Trophoblast cell (in vitro differentiated cells and primary cell): ENCODE results near the gene NQO2.

Experiments used
- DNase-seq, 2 donors: peaks; one replicate each; pipeline ENCODE4 v3.0.0-alpha.2; 2016
- H2AFZ ChIP-seq: 2 replicates; pipeline ENCODE4 v1.6.1; 2013; ENCODE audit warnings: low read length, moderate library complexity, mild to moderate bottlenecking; ENCODE audit not compliant: insufficient read depth, poor library complexity
- H2AK5ac ChIP-seq: 2 replicates; pipeline ENCODE4 v1.6.1; 2013; ENCODE audit warnings: mild to moderate bottlenecking, low read length
- H2BK120ac ChIP-seq: 2 replicates; pipeline ENCODE4 v1.6.1; 2013; ENCODE audit warnings: low read length, mild to moderate bottlenecking, moderate library complexity; ENCODE audit not compliant: insufficient read depth, poor library complexity
- H2BK12ac ChIP-seq: 2 replicates; pipeline ENCODE4 v1.6.1; 2013; ENCODE audit warnings: mild to moderate bottlenecking, low read length, moderate library complexity
- H2BK5ac ChIP-seq: 2 replicates; pipeline ENCODE4 v1.6.1; 2013; ENCODE audit warnings: low read length, low read depth, moderate library complexity, mild to moderate bottlenecking; ENCODE audit not compliant: poor library complexity
- H3K14ac ChIP-seq: 2 replicates; pipeline ENCODE4 v1.6.1; 2013; ENCODE audit warnings: mild to moderate bottlenecking, low read length
- H3K18ac ChIP-seq: 2 replicates; pipeline ENCODE4 v1.6.1; 2013; ENCODE audit warnings: mild to moderate bottlenecking, low read length
- H3K23ac ChIP-seq: 2 replicates; pipeline ENCODE4 v1.6.1; 2013; ENCODE audit warnings: low read length
- H3K27ac ChIP-seq: 2 replicates; pipeline ENCODE4 v1.5.1; 2013; ENCODE audit warnings: low read depth, mild to moderate bottlenecking, inconsistent platforms, low read length, moderate library complexity
- H3K27me3 ChIP-seq: 2 replicates; pipeline ENCODE4 v1.6.1; 2013; ENCODE audit warnings: inconsistent platforms, mild to moderate bottlenecking, low read length, moderate library complexity; ENCODE audit not compliant: insufficient read depth
- H3K36me3 ChIP-seq, 2 experiments: 1 replicate in 1 of 2; 2 replicates in 1 of 2; pipeline ENCODE4 v1.6.1; 2013; ENCODE audit warnings: low read length in 2 of 2, mild to moderate bottlenecking in 2 of 2, moderate library complexity in 1 of 2; ENCODE audit not compliant: insufficient read depth in 2 of 2, control insufficient read depth in 1 of 2
- H3K4ac ChIP-seq: 2 replicates; pipeline ENCODE4 v1.6.1; 2013; ENCODE audit warnings: low read depth, mild to moderate bottlenecking, low read length, moderate library complexity
- H3K4me1 ChIP-seq, 2 experiments: 1 replicate in 1 of 2; 2 replicates in 1 of 2; pipeline ENCODE4 v1.6.1; 2013; ENCODE audit warnings: low read length in 2 of 2, mild to moderate bottlenecking in 2 of 2, moderate library complexity in 1 of 2; ENCODE audit not compliant: insufficient read depth in 2 of 2, control insufficient read depth in 1 of 2
- H3K4me2 ChIP-seq: 2 replicates; pipeline ENCODE4 v1.6.1; 2013; ENCODE audit warnings: inconsistent platforms, mild to moderate bottlenecking, low read length, moderate library complexity
- H3K4me3 ChIP-seq: 2 replicates; pipeline ENCODE4 v1.5.1; 2013; ENCODE audit warnings: mild to moderate bottlenecking, low read depth, low read length, inconsistent platforms
- H3K79me1 ChIP-seq: one replicate; pipeline ENCODE4 v1.6.1; 2013; ENCODE audit warnings: low read length
- H3K79me2 ChIP-seq: 2 replicates; pipeline ENCODE4 v1.6.1; 2013; ENCODE audit warnings: low read length, mild to moderate bottlenecking; ENCODE audit not compliant: control insufficient read depth, insufficient read depth, poor library complexity
- H3K9ac ChIP-seq: 2 replicates; pipeline ENCODE4 v1.6.1; 2013; ENCODE audit warnings: mild to moderate bottlenecking, low read length
- H3K9me3 ChIP-seq: 2 replicates; pipeline ENCODE4 v1.6.1; 2013; ENCODE audit warnings: low read depth, mild to moderate bottlenecking, control low read depth, inconsistent platforms, low read length; ENCODE audit not compliant: insufficient read depth
- H4K12ac ChIP-seq: 2 replicates; pipeline ENCODE4 v1.6.1; 2013; ENCODE audit warnings: low read depth, mild to moderate bottlenecking, low read length, moderate library complexity
- H4K8ac ChIP-seq: 2 replicates; pipeline ENCODE4 v1.6.1; 2013; ENCODE audit warnings: low read depth, mild to moderate bottlenecking, low read length, moderate library complexity
- H4K91ac ChIP-seq: one replicate; pipeline ENCODE4 v1.6.1; 2013; ENCODE audit warnings: low read depth, mild to moderate bottlenecking, low read length, moderate library complexity
- WGBS: extraction: QIAGEN DNeasy Blood & Tissue Kit; methylation state at CpG from one replicate; pipeline ENCODE4 v1.1.7; 2013; ENCODE audit warnings: missing lambda C conversion rate; ENCODE audit not compliant: insufficient read length, insufficient coverage; ENCODE audit errors: extremely low coverage; 5-methylcytosine and 5-hydroxymethylcytosine counted together

The NQO2 gene

DNA sequence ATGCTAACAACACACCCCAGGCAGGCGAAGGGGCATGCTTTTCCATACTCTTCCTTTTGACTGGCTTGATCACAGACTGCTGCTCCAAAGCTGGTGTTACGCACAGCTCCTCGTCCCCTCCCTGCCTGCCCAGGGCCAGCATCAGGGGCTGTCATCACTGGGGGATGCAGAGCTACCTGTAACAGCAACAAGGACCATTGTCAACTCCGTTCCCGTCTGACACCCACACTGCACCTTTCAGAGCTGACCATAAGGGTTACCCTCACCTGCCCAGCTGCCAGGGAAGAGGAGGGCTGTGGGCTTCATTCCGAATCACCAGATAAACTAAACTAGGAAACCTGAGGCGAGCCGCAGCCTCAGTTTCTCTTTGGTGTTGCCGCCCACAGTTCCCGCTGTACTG is 15.4 kb downstream of the NQO2 start:
- WGBS = no CpG with 5 or more reads among the region's 10 CpGs
- Histone ChIP-seq H3K4me2 (no peak overlapping the region), H2BK5ac (no peak overlapping the region), H3K4me1 (peaks cover 6 to 10% of the 10 kb centered on the region in 2 experiments), H2BK120ac (no peak overlapping the region), H2AFZ (no peak overlapping the region), H3K4me3 (no peak overlapping the region), H3K27ac (no peak overlapping the region), H3K4ac (no peak overlapping the region), H3K14ac (no peak overlapping the region), H3K36me3 (peaks cover 7 to 14% of the 10 kb centered on the region in 2 experiments), H2BK12ac (no peak overlapping the region), H3K79me2 (no peaks in the 10 kb centered on the region), H3K23ac (no peak overlapping the region), H3K79me1 (no peaks in the 10 kb centered on the region), H3K18ac (no peak overlapping the region), H3K27me3 (no peaks in the 10 kb centered on the region), H4K8ac (no peak overlapping the region), H3K9me3 (peaks cover 5% of the 10 kb centered on the region), H4K91ac (no peak overlapping the region), H3K9ac (no peak overlapping the region), H4K12ac (no peak overlapping the region), H2AK5ac (no peak overlapping the region)
- DNase-seq = no peak

DNA sequence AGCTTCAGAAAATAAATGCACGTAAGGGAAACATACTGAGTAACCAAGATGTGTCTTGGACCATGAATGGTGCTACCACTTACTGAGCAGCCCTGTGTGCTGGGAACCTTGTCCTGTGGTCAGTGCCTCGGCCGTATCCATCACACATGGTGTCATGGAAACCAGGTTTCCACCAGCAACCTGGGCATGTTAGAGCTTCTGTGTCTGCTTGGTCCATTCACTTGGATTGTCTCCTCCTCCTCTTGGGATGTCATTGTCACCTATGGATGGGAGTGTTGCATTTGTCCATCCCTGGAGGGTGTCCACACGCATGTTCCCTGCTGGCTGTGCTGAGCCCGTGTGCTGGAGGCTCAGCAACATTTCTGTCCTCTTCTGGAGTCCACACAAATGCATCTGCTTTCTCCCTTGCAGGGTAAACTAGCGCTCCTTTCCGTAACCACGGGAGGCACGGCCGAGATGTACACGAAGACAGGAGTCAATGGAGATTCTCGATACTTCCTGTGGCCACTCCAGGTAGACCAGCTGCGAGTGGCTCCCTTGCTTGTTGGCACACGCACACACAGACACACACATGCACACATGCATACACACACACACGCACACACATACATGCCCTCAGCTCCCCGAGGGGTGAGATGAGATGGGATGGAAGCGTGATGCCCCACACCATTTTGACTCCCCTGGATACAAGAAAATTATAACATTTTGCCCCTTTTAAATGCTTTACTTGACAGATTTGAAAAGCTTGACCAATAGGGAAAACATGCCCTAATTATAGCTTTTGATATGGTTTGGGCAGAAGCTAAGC is 17.0 kb downstream of the NQO2 start:
- Histone ChIP-seq H4K12ac (no peak overlapping the region), H3K79me2 (no peaks in the 10 kb centered on the region), H3K9ac (no peak overlapping the region), H3K27me3 (no peaks in the 10 kb centered on the region), H3K4me2 (no peak overlapping the region), H3K4ac (no peak overlapping the region), H3K23ac (no peak overlapping the region), H3K79me1 (no peaks in the 10 kb centered on the region), H3K18ac (no peak overlapping the region), H3K4me1 (peaks cover 6 to 10% of the 10 kb centered on the region in 2 experiments), H2AFZ (no peak overlapping the region), H2BK120ac (no peak overlapping the region), H3K27ac (no peak overlapping the region), H3K14ac (no peak overlapping the region), H3K36me3 (peaks cover 5 to 8% of the 10 kb centered on the region in 2 experiments), H2AK5ac (no peak overlapping the region), H2BK5ac (no peak overlapping the region), H4K8ac (no peak overlapping the region), H3K4me3 (peak overlapping the region; percentile 34), H3K9me3 (peaks cover 5% of the 10 kb centered on the region), H4K91ac (no peak overlapping the region), H2BK12ac (no peak overlapping the region)
- DNase-seq = no peak
- WGBS = no CpG with 5 or more reads among the region's 17 CpGs

DNA sequence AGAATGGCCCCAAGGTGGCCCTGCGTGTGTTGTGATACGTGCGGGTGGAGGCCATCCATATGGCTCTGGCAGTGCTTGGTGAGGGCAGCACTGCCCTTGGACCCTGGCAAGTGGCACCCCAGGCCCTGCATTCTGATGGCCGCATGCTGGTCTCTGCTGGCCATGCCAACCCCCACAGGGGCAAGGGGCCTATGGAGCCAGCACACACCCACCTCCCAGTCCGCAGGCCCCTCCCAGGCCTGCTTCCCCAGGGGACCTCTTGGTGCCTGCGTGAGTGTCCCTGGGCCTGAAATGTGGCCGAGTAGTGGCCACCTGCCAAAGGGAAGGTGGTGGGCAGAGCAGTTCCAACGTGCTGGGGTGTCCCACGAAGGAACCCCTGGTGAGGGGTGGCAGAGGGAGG is 17.6 kb downstream of the NQO2 start:
- Histone ChIP-seq H3K4me3 (no peak overlapping the region), H3K23ac (no peak overlapping the region), H2BK120ac (no peak overlapping the region), H2AFZ (no peak overlapping the region), H4K91ac (no peak overlapping the region), H2BK5ac (no peak overlapping the region), H3K4me2 (no peak overlapping the region), H2BK12ac (no peak overlapping the region), H3K79me2 (no peaks in the 10 kb centered on the region), H3K27me3 (no peaks in the 10 kb centered on the region), H3K27ac (no peak overlapping the region), H3K18ac (no peak overlapping the region), H3K9me3 (peaks cover 2% of the 10 kb centered on the region), H3K9ac (no peak overlapping the region), H3K79me1 (no peaks in the 10 kb centered on the region), H3K4ac (no peak overlapping the region), H4K8ac (no peak overlapping the region), H2AK5ac (no peak overlapping the region), H4K12ac (no peak overlapping the region), H3K14ac (no peak overlapping the region), H3K36me3 (peaks cover 3 to 6% of the 10 kb centered on the region in 2 experiments), H3K4me1 (peaks cover 6 to 10% of the 10 kb centered on the region in 2 experiments)
- no CpG with 5 or more reads among the region's 9 CpGs for WGBS
- DNase-seq = no peak

DNA sequence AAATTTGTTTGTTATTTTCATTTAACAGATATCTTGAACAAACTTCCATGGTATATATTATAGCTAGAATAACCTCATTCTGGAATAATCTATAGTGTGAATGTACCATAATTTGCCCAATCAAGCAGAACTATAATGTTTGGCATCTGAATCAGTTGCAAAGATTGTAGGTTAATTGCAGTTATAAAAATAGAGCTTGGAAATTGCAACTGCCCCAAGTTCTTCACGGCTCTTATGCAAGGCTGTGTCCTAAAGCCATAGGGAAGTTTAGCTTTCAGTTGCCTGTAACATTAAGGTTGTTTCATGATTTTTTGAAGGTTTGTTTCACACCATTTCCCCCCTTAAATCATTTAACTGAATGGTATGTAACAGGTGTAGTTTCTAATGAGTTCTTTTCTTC is 19.4 kb downstream of the NQO2 start:
- Histone ChIP-seq H3K27me3 (no peaks in the 10 kb centered on the region), H2BK5ac (no peak overlapping the region), H3K9me3 (peaks cover 2% of the 10 kb centered on the region), H3K4me1 (peaks cover 7 to 8% of the 10 kb centered on the region in 2 experiments), H3K79me1 (peaks cover 2% of the 10 kb centered on the region), H3K23ac (no peak overlapping the region), H2BK12ac (no peak overlapping the region), H3K4me2 (no peak overlapping the region), H4K91ac (no peak overlapping the region), H2BK120ac (no peak overlapping the region), H3K18ac (no peak overlapping the region), H3K9ac (no peak overlapping the region), H2AK5ac (no peak overlapping the region), H3K14ac (no peak overlapping the region), H3K4me3 (no peak overlapping the region), H4K12ac (no peak overlapping the region), H2AFZ (no peak overlapping the region), H3K27ac (no peak overlapping the region), H3K36me3 (peaks cover 2 to 5% of the 10 kb centered on the region in 2 experiments), H4K8ac (no peak overlapping the region), H3K4ac (no peak overlapping the region), H3K79me2 (no peaks in the 10 kb centered on the region)
- DNase-seq = no peak
- no CpG with 5 or more reads among the region's 1 CpG for WGBS
